Measurements from ENCODE around the gene ATXN1.

The ATXN1 gene

DNA sequence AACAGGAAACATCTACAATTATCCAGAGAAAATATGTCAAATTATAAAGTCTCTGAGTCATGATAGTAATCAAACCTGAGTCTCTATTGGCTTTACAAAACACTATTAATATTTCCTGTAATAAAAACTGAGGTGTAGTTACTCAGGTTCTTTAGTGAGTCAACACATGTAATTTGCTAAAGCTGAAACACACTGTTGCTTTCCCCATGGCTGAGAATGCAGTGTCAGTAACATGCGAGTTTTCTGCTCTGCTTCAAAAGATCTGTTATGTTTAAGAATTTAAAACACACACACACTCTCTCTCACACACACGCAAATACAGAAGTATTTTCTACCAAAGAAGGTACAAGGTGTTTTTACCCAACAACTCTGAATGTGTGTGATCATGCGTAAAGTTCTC is 38.6 kb downstream of the ATXN1 start:
- DNase-seq (ENCODE audit: low read depth), result no peak
- TF ChIP-seq, protein P1, sequence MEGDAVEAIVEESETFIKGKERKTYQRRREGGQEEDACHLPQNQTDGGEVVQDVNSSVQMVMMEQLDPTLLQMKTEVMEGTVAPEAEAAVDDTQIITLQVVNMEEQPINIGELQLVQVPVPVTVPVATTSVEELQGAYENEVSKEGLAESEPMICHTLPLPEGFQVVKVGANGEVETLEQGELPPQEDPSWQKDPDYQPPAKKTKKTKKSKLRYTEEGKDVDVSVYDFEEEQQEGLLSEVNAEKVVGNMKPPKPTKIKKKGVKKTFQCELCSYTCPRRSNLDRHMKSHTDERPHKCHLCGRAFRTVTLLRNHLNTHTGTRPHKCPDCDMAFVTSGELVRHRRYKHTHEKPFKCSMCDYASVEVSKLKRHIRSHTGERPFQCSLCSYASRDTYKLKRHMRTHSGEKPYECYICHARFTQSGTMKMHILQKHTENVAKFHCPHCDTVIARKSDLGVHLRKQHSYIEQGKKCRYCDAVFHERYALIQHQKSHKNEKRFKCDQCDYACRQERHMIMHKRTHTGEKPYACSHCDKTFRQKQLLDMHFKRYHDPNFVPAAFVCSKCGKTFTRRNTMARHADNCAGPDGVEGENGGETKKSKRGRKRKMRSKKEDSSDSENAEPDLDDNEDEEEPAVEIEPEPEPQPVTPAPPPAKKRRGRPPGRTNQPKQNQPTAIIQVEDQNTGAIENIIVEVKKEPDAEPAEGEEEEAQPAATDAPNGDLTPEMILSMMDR (IDR thresholded peaks at IDR 0.05; ENCODE audit: low read depth, low read length, missing control alignments), result no peak
- H3K4me3 ChIP-seq (ENCODE audit: low read depth, low read length), result no peak overlapping the region

DNA sequence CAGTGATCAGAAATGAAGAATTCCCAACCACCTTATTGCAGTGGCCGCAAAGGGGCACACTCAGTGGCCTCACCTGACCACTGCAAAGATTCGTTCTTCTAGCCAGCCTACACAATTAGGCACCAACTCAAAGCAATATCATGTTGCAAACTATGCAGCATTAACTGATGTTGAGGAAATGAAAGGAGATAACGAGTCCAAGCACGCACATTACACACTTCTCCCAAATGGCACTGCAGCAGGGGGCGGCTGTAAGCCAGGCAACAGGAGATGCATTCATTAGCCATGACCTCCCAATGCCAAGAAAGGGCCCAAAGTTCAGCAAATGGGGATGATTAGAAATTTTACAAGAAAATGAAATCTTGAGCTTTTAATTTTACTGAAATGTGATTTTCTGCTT is 39.3 kb downstream of the ATXN1 start:
- DNase-seq (ENCODE audit: low read depth), result no peak
- H3K4me3 ChIP-seq (ENCODE audit: low read depth, low read length), result no peak overlapping the region
- TF ChIP-seq, protein P1 (IDR thresholded peaks at IDR 0.05; ENCODE audit: low read depth, low read length, missing control alignments), result no peak

DNA sequence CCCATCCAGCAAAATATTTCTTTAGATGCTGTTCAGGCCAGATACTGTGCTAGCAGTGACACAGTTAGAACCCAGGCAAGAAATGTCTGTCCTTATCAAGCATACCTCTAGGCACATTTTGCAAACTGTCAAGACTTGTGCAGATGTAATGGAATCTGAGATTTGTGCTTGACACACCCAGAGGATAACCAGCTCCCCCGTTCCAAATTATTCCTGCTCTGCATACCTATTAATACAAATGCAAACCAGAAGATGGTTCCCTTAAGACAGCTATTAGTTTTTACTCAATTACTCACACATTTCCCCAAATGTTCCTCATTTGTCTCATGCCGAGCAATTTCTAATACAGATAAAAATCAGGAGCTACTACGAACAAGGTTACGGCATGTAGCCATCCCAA is 40.4 kb downstream of the ATXN1 start:
- TF ChIP-seq, protein P1 (IDR thresholded peaks at IDR 0.05; ENCODE audit: low read depth, low read length, missing control alignments), result no peak
- no peak overlapping the region for H3K4me3 ChIP-seq (ENCODE audit: low read depth, low read length)

DNA sequence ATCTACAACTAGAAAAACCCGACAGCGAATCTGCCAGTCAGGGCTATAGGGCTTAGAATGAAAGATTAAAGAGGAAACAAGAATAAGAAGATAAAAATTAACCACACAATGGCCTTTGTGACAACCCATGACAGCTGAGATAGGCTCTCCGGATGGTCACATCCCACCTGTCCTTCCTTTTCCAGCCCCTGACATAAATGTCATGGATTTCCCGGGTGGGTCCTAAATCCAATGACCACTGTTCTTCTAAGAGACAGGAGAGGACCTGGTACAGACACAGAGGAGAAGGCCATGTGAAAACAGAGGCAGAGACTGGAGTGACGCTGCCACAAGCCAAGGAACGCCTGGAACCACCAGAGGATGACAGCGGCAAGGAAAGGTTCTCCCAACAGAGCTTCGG is 41.8 kb downstream of the ATXN1 start:
- no peak overlapping the region for H3K4me3 ChIP-seq (ENCODE audit: low read depth, low read length)
- TF ChIP-seq, protein P1 (IDR thresholded peaks at IDR 0.05; ENCODE audit: low read depth, low read length, missing control alignments), result no peak

More for the DNA sequence above, 40.4 kb downstream of the ATXN1 start:
- no peak for DNase-seq (ENCODE audit: low read depth)

DNA sequence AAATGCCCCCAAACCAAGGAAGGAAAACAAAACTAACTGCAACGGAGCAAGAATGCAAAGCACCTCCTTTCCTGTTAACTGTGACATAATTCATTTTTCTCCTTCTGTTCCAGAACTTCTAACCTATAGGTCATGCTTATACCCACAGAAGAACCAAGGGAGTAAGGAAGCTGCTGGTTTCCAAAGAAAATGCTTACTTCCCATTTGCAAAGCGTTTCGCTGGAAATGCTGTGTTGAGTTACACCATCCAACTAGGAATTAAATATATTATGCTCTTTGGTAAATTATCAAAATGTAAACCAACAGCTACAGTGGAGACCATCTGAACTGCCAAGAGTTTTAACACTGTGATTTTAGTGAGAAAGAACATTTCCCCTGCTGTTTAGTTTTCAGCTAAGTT is 42.9 kb downstream of the ATXN1 start:
- TF ChIP-seq, protein P1 (IDR thresholded peaks at IDR 0.05; ENCODE audit: low read depth, low read length, missing control alignments), result no peak
- DNase-seq (ENCODE audit: low read depth), result no peak

More for the DNA sequence above, 41.8 kb downstream of the ATXN1 start:
- no peak for DNase-seq (ENCODE audit: low read depth)

DNA sequence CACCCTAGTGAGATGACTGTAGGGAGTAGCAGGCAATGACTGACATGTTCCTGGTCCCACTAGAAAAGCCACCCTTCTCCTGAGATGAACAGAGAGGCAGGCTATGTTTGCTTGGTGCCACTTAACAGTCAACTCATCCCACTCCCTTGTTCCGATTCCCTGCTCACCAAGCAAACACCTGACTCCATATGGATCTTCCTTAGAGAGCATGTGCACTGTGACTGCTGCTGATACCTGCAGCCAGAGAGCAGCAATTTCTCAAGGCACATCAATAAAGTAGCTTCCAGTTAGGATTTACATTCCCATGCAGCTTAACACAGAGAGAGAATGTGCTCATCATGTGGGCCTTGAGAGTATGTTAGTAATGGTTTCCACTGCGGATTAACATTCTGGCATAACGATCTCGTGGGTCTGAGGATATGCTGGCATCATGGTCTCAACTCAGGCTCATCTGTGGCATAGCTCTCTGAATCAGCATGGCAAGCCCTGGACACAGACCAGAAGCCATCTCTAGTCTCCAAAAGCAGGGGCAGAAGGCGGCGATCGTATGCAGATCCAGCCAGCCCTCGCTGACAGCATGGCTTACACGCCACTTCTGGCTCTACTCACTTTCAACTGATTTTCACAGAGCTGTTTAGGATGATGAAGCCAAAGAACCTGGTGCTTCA is 43.9 kb downstream of the ATXN1 start:
- no peak overlapping the region for H3K4me3 ChIP-seq (ENCODE audit: low read depth, low read length)
- TF ChIP-seq, protein P1 (IDR thresholded peaks at IDR 0.05; ENCODE audit: low read depth, low read length, missing control alignments), result no peak
- DNase-seq (ENCODE audit: low read depth), result no peak

More for the DNA sequence above, 42.9 kb downstream of the ATXN1 start:
- H3K4me3 ChIP-seq (ENCODE audit: low read depth, low read length), result no peak overlapping the region

DNA sequence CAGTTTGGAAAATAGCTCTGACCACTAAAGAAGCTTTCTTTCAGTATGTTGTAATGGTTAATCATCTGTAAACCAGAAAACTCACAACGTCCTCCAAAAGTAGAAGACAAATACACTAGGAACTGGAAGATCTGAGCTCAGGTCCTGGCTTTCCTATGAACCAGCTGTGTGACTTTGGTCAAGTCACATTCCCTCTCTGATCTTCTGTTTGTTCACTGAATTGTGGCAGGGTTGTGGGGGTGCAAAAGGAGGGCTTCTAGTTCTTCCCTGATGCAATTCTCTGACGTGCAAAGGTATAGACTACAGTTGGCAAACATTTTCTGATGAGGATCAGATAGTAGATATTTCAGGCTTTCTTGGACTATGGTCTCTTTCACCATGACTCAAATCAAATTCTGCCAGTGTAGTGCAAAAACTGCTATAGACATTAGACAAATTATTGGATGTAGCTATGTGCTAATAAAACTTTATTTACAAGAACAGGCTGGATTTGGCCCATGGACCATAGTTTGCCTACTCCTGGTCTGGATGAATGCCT is 44.9 kb downstream of the ATXN1 start:
- no peak overlapping the region for H3K4me3 ChIP-seq (ENCODE audit: low read depth, low read length)
- no peak for DNase-seq (ENCODE audit: low read depth)
- TF ChIP-seq, protein P1 (IDR thresholded peaks at IDR 0.05; ENCODE audit: low read depth, low read length, missing control alignments), result no peak
